GM19238 (cell line): ENCODE results near the gene CD247.
"Not testable (repeated sequence)": the region's sequence is repeated elsewhere in the genome, so short reads cannot be mapped to it uniquely, and the experiment has no call there.

Source experiments
- DNase-seq: peaks from one replicate; pipeline ENCODE4 v3.0.0; 2011; ENCODE audit warnings: low spot score; ENCODE audit not compliant: insufficient read length

The CD247 gene

DNA sequence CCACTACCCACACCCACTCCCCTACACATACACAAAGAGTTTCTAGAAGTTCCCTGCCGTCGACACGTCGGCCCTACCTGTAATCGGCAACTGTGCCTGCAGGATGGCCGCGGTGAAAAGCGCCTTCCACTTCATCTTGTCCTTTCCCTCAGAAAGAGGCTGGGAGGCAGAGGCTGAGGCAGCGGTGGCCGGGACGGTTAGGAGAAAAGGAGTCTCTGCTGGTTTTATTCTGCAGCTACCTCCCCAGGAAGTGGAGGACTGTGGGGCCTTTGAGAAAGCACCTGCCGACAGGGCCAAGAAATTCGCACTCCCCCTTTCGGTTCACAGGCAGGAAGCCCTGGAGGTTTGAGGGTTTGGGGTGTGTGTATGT is at the start of gene CD247:
TSS of gene CD247 (minus strand) at position 199 of the 370 bp plus-strand sequence. CDS start at position 135, 64 bp downstream.
- peak; percentile 23 for DNase-seq

DNA sequence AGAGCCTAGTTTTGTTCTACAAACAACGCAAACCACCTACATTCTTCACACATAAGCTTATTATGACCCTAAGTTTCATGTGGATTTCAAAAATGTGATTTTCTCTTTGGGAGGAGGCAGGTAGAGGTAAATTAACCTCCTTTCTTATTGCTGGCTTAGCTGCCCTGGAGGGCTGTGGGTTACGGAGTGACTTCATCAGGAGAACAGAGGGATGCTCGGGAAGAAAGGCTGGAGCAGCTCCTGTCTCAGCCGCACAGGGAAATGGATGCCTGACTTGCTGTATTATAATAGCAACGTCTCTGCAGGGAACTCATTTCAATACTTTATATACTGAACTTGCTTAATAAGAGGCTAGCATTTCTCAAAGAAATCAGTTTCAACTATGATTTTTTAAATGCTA is 49.3 kb upstream of the CD247 start:
- no peak for DNase-seq

DNA sequence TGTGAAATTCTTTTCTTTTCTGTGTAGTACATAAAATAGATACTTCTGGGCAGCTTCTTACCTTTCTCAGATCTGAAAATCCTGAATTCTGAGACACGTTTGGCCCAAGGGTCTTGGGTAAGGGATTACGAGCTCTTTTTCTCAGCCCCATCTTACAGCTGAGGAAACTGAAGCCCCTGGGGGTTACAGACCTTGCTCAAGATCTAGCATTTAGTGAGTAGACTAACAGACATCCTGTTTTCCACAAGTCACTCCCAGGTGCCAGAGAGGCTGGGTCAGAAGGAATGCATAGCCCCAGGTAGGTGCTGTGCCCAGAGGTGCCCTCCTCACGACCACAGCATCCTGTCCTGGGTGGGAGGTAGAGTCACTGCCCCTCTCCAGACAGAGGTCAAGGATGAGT is 48.4 kb upstream of the CD247 start:
- DNase-seq: no peak

DNA sequence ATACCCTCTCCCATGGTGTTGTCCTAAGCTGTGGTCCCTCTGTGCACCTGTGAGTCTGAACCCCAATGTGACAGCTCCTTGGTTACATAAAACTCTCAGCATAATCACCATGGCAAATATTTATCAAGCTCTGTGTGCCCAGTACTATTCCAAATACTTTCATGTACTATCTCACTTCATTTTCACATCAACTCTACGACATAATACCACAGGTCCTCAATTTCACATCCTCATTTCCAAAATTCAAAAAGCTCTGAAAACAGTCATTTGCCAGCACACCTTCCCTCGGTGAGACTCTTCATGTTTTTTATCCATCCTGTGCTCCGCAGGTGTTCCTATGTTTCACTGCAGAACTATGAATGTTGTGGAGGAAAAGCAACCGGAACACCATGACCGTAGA is 47.6 kb upstream of the CD247 start:
- DNase-seq: no peak

DNA sequence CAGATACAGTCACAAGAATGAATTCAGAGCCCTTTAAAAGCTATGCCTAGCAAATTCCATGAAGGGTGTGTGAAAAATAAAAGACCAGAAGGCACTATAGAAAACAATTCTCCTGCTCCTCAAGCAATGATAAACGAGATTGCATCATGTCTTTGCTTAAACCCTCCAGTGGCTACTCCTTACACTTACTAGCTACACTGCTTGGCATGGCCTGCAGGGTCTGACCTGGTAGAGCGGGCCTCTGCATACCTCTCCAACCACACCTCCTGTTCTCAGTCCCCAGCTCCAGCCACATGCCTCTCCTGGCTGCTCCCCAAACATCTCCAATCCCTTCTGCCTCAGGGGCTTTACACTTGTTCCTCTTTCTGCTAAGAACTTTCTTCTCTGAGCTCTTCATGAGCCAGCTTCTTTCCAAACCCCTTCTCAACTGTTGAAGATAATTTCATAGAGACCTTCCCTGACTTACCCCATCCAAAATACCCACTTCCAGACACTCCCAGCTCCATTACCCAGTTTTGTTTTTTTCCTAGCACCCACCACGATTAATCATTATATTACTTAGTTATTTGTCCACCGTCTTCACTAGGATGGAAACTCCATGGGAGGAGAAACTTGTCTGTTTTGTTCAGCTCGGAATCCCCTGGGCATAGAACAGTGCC is 46.4 kb upstream of the CD247 start:
- DNase-seq: no peak

DNA sequence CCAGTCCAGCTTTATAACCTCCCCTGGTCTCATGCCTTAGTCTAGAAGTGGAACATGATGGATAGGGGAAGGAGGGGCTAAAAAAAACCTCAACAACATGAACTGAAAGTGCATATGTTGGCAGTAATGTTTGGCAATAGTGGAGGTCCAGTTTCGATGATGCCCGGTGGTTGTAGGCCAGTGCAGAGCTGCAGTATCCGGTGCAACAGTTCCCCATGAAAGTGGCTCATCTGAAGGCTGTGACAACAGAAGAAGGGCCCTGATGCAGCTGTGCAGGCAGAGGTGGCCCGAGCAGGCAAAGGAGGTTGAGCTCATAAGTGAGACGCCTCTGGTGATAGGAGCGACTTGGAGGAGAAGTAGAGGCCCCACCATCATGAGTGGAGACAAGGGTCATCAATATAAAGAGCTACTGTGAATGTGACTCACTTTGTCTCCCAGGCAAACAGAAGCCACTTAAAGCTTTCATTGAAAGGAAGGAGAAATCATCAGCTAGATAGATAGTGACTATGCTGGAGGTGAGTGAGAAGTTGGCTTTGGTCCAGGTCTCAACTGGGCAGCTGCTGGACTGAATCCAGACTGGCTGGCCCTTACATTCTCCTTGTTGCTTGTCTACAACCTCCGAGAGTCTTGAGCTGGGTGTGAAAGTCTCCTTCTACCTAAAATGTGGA is 45.4 kb upstream of the CD247 start:
- DNase-seq: no peak

DNA sequence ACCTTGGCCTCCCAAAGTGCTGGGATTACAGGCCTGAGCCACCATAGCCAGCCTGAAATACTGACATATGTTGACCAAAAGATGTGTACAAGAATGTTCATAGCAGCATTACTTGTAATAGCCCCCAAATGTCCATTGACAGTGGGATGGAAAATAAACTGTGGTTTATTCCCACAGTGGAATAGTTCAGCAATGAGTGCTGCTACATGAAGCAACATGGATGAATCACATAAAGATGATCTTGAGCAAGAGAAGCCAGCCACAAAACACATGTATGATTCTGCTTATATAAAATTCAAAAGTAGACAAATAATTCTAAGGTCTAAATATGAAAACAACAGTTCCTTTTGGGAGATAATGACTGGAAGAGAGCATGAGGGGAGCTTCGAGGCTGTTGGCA is 44.4 kb upstream of the CD247 start:
- no peak for DNase-seq

DNA sequence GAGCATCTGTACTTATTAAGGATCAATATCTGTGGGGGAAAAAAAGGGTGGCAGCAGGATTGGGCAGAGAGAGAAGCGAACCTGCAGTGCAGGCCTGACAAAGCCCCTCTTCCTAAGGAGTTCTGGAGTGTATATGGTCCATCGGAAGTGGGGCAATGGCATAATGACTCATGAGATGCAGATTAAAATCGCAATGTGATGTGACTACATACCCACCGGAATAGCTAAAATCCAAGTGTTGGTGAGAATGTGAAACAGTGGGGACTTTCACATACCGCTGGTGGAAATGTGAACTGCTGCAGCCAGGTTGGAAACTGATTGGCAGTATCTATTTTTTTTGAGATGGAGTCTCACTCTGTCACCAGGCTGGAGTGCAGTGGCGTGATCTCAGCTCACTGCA is 43.4 kb upstream of the CD247 start:
- DNase-seq: no peak

DNA sequence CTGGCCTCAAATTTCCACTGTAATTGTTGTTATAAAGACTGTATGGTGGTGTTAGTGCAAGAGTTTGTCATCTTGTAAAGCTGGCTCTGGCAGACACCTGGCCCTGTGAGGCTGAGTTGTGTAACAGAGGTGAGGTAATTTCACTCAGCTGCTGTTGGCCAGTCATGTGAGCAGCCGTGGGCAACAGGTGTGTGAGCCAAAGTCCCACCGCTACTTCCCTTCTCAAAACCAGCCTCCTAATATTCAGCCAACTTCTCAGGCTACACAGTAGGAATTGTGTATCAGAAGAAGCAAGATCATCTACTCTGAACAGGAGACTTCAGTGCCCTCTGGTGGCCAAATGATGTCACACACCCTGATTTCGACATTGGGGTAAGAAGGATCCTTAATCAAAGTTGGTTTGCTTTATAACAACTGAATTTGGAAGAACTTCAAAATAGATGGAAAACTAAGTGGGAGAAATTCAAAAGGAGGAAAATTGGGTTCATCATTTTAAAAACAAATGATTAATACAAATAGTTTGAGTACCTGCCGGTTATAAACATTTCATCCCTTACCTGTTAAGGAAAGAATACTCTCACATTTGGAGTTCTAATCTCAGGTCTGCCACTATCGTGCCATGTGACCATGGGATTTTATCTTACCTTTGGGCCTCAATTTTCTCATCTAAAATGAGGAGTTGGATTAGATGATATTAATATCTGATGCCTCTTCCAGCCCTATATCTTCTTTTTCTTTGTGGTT is 37.8 kb upstream of the CD247 start:
- no peak for DNase-seq

DNA sequence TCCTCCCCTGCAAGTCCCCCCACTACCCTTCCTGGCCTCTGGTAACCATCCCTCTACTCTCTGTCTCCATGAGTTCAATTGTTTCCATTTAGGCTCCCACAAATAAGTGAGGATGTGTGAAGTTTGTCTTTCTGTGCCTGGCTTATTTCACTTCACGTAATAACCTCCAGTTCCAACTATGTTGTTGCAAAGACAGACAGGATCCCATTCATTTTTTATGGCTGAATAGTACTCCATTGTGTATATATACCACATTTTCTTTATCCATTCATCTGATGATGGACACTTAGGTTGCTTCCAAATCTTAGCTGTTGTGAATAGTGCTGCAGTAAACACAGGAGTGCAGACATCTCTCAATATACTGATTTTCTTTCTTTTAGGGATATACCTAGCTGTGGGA is 36.7 kb upstream of the CD247 start:
- not testable (repeated sequence) for DNase-seq

DNA sequence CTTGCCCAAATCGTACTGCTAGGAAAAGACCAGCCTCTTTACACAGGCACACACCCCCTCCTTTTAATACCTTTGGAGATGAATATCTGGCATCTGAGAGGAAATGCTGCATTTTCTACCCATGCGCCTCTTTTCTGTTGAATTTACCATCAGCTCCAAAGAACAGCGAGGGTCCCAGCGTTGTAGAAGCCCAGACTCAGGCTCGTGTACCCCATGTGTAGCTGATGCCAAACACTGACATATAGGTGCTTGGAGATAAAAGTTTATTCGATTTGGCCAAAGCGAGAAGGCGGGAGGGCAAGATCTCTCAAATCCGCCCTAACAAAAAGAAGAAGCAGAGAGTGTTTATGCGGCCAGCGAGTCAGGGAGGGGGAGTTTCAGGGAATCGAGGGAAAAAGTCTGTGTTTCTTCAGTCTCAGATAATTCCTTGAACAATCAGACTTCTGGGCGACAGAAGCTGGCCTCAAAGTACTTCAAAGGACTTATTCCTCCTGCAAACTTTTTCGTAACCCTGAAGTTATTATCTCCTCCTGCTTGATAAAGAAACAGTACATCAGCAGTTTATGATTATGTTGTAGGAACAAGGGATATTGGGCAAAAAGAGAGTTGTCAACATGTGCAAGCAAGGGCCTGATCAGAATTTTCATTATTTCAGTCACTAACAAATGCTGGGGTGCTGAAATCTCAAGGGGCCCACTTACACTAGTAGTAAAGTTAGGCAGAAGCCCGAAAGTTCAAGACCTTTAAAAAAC is 35.9 kb upstream of the CD247 start:
- no peak for DNase-seq

DNA sequence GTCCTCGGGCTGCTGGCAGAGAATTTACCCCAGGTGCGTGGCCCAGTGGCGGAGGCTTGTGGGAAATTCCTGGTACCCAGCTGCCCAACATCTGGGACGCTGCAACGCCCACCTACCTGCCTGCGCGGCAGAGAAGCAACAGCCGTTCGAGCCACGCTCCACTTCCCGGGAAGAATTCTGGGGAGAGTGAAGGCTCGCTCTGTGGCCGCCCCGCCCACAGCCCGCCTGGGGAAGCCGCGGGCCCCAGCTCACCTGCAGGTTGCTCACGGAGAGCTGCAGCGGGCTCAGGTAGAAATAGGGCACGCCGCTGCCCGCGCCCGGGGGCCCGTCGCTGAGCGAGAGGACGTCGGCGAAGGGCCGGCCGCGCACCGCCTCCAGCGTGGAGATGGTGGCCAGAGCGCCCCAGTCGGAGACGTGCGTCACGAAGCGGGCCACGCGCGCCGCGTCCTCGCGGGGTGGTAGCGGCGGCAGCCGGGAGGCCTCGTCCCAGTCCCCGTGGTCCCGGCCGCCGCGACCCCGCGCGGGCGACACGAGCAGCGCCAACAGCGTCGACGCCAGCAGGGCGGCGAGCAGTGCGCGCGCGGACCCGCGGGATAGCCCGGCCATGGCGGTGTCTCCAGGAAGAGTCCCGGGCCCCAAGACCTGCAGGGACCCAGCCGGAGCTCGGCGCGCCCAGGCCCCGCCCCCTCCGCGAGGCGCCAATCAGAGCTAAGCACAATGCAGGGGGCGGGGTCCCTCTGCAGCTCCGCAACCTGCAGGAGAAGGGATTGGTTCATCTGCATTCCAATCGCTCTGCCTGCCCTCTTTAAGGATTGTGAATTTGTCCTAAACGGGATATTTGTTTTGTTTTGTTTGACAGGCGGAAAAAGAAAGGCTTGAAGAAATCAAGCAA is 35.1 kb upstream of the CD247 start, which contains the start of gene CREG1:
TSS of gene CREG1 (minus strand) at position 627 of the 892 bp plus-strand sequence.
- peak; percentile 90 for DNase-seq

DNA sequence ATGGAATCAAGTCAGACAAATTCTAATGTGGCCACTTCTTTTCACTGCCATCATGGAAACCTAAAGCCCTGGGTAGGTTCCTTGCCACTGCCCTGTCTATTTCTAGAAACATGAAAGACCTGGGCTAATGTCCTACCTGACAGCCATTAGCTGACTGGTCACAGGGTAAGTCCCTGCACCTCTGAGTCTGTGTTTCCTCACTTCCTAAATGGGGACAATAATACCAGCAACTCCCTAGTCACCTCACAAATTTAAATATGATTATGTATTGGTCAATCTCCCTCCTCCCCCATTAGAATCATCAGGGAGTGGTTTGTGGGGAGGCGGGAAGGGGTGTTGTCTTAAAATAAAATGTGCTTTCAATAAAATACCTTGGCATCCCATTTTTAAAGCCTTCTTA is 33.0 kb upstream of the CD247 start:
- DNase-seq: no peak

DNA sequence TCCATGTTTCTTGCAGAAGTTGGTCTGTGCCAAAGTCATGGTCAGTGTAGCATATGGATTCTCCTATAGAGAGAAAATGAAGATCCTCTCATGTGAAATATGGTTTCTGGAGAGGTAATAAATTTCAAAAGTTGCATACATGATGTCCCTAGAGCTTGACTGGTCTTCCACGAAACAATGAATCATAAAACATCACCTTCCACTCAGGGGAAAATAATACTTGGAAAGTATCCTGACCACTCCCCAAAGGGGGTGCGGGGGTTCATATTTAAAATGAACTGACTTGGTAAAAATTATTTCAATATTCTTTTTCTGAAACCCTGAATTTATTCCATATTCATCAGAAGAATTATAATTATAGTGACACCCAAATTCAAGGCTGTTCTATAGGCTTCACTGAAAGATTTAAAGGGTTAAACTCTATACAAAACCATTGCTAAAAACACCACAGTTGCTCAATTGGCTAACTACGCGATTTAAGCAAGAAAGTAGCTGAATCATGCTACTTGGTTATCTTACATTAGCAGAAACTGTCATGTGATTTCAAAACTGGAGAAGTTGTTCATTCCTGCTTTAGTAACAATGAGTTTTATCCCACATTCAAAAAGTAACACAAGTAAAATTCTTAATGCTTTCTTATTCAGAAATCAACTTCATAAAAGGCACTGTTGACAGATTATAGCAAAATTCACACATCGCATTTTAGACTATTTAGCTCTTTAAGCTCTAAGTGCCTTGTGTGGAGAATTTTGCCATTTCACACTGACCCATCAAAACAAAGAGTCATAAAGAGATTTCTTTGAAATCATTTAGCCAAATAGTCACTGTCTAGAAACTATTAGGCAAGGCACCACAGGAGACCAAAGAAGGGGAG is 30.0 kb upstream of the CD247 start:
- no peak for DNase-seq

DNA sequence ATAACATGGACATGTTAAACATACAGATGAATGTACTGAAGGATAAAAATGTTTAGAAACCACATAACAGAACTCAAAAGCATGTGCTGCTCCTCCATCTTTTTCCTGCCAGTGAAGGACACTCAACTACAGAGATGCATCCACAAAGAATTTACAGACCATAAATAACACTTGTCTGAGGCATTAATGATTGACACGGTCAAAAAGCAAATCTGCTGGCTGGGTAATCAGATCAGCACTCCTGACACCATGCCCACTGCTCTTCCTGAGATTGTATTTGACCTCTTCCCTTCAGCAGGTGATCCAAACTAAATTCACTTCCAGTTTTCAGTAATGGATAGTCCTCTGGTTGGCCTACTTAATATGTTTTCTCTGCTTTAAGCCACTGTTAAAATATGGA is 28.6 kb upstream of the CD247 start:
- DNase-seq: no peak

DNA sequence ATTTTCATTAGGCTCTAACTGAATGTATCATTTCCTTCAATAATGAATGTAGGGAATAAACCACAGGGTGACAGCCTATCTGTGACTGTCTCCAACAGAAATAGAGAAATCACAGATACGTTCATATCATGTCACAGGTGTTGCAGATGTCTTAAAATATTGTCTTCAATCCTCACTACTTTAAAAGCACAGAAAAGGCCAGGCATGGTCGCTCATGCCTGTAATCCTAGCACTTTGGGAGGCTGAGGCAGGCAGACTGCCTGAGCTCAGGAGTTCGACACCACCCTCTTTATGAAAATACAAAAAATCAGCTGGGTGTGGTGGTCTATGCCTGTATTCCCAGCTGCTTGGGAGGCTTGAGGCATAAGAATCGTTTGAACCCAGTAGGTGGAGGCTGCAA is 27.0 kb upstream of the CD247 start:
- DNase-seq: no peak

DNA sequence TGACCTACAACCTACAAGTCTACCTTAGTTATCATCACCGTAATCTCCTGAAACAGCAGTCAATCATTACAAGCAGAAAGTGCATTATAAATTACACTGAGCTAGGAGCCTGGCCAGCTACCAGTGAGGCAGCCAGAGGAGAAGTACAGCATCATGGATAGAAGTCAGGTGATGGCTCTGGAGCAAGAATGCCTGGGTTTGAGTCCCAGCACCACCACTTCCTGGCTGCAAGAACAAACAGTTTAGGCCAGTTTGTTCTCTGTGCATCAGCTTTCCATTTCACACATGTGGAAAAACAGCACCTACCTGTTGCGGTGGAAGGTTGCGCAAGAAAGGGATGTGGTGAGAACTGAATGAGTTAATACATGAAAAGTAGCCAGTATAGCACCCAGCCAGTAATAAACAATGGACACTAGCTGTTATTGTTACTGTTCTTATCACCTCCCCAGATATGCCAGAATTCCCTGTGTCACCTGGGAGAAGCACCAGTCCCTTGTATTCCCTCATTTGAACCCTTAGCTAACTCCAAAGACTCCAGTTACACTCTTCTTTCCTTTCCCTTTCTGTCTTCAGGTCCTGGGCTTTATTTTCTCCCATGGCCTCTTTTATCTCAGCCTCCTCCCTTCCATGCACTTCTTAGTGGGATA is 26.2 kb upstream of the CD247 start:
- no peak for DNase-seq

DNA sequence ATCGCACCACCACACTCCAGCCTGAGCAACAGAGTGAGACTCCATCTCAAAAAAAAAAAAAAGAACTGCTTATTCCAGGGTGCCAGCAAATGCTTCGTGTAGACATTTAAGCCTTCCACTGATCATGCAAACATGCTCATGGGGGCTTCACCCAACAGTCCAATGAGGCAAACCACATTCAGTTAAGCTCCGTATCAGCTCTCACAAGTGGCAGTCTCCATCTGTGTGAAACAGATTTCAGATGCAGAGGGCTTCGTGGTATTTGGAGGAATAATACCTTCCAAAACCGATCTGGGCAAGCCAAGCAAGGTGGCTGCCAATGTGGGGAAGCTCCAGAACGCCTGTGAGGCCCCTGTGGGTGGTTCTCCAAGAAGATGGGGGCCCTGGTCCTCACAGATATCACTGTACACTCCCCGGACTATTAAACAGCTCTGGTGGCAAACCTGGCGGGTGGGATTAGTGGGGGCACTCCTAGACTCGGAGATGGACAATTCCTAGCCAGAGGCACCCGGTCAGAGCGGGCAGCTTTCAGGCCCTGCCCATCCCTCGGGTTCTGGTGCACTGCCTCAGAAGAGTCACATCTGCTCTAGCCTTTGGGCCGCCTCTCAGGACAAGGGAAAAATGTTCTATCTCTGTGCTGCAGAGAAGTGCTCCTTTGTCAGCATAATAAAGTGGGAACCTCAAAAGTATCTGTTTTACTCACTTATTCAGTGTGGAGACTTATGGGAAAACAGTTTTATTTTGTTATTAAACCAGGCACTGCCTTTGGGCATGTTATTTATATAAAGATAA is 25.1 kb upstream of the CD247 start:
- DNase-seq: no peak
